Left renal cortex interstitium (tissue), 4 donors: ENCODE results near the gene TTC6. TPM values are rescaled to one million over a fixed set of nuclear protein-coding genes. Genes with fewer than 3 reads are reported as not detected.
A peak's percentile ranks its signal among the peaks of the same experiment; 100 is the strongest.

Experiments
- DNase-seq, 4 donors: peaks; one replicate each; pipeline ENCODE4 v3.0.0-alpha.2; 2013; ENCODE audit warnings: low read depth in 4 of 4, low spot score in 2 of 4, missing footprints in 1 of 4
- polyA plus RNA-seq, 4 donors: library from polyadenylated mRNA; unstranded; fragments of 120-200 nt; gene quantifications; one replicate each; pipeline ENCODE4 v1.2.1, GENCODE V29; 2013; ENCODE audit not compliant: insufficient read length in 4 of 4

The TTC6 gene
- polyA plus RNA-seq, 4 donors, result 0.27 to 0.73 (median 0.53) TPM; not detected in 1

GRCh38 chr14:37585971-37586796, 9.2 kb upstream of the TTC6 start:
- no peak for DNase-seq

GRCh38 chr14:37586797-37587130, 8.7 kb upstream of the TTC6 start:
- no peak for DNase-seq

- DNase-seq, result no peak
Measured at GRCh38 chr14:37587131-37587803, 8.2 kb upstream of the TTC6 start.

- no peak for DNase-seq
Measured at GRCh38 chr14:37587881-37588666, 7.4 kb upstream of the TTC6 start.

- DNase-seq, result no peak
Measured at GRCh38 chr14:37588667-37588955, 6.8 kb upstream of the TTC6 start.

GRCh38 chr14:37588956-37589714, 6.3 kb upstream of the TTC6 start:
- no peak for DNase-seq

- no peak for DNase-seq
Measured at GRCh38 chr14:37589715-37590427, 5.6 kb upstream of the TTC6 start.

GRCh38 chr14:37590428-37591139, 4.8 kb upstream of the TTC6 start:
- no peak for DNase-seq

GRCh38 chr14:37591311-37591940, 4.0 kb upstream of the TTC6 start:
- no peak for DNase-seq

- no peak for DNase-seq
Measured at GRCh38 chr14:37591941-37592481, 3.4 kb upstream of the TTC6 start.

GRCh38 chr14:37592482-37593408, 2.7 kb upstream of the TTC6 start:
- DNase-seq, result no peak

GRCh38 chr14:37593511-37594237, 1.8 kb upstream of the TTC6 start:
- DNase-seq, result no peak

GRCh38 chr14:37594238-37594970, 1.0 kb upstream of the TTC6 start:
- peak in 1 of 4 donors; percentile 90 for DNase-seq

- no peak for DNase-seq
Measured at GRCh38 chr14:37595809-37596621, 586 bp downstream of the TTC6 start.

- no peak for DNase-seq
Measured at GRCh38 chr14:37596790-37597472, 1.5 kb downstream of the TTC6 start.
